GM18907 (cell line): ENCODE data around the gene FLRT1.

ENCODE experiments used
- ATAC-seq: cut with Tn5 transposase; IDR thresholded peaks from one replicate; pipeline ENCODE4 v1.9.1; 2021; ENCODE audit warnings: mild to moderate bottlenecking, moderate library complexity; ENCODE audit not compliant: unreplicated experiment

The FLRT1 gene

GRCh38 chr11:64023712-64024710 lies 11.7 kb upstream of the FLRT1 start:
- no peak for ATAC-seq

DNA sequence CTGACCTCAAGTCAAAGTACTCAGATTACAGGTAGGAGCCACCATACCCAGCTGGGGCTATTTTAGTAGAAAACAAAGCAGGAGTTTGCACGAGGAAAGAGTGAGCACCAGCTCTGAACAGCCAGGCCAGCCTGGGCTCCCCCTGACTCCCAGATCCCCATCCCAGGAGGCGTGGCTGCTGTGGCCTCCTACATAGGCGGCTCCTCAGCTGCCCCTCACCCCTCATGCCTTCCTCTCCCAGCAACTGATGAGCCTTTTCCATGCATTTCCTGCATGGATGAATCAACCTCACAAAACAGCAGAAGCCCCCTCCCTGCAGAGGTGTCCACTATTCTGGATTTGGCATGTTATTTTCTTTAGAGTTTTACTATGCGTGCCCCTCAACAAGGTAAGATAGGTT lies 10.5 kb upstream of the FLRT1 start:
- ATAC-seq = no peak

- ATAC-seq = no peak
Measured at GRCh38 chr11:64026575-64027205, 9.0 kb upstream of the FLRT1 start.

- ATAC-seq = no peak
Measured at GRCh38 chr11:64027651-64028397, 7.9 kb upstream of the FLRT1 start.

DNA sequence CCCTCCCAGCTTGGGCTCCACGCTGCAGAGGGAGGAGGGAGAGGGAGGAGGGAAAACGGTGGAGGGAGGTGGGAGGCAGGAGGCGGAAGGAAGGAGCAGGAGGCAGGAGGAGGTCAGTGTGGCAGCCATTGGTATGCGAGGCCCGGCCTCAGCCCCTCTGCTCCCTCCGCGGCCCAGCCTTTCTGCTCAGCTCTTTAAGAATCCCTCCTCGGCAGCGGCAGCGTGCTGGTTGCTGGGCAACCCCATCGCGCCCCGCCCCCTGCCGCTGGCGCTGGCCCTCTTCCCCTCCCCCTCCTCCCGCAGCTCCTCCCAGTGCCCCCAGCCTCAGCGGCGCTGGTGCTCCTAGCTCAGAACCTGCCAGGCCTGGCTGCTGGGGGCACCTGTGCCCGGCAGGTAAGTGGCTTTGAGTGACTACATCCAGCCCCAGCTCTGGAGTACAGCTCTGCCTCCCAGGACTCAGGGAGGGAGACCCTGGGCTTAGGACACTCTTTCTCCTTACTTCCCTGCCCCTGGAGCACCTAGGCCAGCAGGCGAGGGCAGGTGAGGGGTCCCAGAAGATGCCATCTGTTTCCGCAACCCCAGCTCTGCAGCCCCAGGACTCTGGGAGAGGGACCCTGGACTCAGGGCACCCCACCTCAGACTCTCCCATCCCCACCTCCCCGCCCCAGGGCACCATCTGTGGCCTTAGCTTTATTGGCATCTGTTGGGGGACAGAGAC lies 7.2 kb upstream of the FLRT1 start:
- no peak for ATAC-seq

GRCh38 chr11:64029773-64030172 lies 6.0 kb upstream of the FLRT1 start:
- ATAC-seq = no peak

GRCh38 chr11:64031001-64031400 lies 4.7 kb upstream of the FLRT1 start:
- ATAC-seq = no peak

DNA sequence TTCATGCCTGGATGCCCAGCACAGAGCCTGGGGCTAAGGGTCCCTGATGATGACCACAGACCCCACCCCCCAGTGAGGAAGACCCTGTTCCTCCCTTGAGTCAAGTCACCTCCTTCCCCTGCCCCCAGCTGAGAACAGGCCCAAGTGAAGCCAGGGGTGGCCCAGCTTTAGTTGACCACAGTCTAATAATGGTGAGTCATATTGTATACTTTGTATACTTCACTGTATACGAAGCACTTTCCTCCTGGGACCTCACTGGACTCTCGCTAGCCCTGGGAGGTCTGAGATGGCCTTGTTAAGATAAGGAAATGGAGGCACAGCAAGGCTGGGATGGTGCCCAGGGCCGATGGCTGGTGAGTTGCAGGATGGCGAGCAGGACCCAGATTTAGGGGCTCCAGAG lies 3.7 kb upstream of the FLRT1 start:
- no peak for ATAC-seq

GRCh38 chr11:64034411-64034811 lies 1.3 kb upstream of the FLRT1 start:
- no peak for ATAC-seq

GRCh38 chr11:64035081-64035524 lies 628 bp upstream of the FLRT1 start:
- ATAC-seq = no peak

- no peak for ATAC-seq
Measured at GRCh38 chr11:64036087-64037026, 626 bp downstream of the FLRT1 start.

- no peak for ATAC-seq
Measured at GRCh38 chr11:64037027-64037634, 1.4 kb downstream of the FLRT1 start.

DNA sequence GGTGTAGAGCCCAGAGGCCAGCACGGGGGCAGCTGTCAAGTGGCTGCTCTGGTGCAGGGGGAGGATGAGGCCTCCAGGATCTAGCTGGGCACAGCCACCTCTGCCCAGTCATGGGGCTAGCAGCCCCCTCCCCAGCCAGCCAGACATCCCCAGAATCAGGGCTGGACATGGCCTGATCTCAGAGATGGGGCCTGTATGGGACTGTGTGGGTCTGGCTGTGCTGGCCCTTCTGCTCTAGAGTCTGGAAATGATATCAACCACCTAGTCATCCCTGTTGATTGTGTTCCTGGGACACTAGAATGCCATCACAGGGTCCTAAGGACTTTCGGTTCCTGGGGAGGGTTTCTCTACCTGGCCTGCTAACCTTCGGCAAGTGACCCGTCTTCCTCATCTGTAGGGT lies 2.8 kb downstream of the FLRT1 start:
- ATAC-seq = no peak

DNA sequence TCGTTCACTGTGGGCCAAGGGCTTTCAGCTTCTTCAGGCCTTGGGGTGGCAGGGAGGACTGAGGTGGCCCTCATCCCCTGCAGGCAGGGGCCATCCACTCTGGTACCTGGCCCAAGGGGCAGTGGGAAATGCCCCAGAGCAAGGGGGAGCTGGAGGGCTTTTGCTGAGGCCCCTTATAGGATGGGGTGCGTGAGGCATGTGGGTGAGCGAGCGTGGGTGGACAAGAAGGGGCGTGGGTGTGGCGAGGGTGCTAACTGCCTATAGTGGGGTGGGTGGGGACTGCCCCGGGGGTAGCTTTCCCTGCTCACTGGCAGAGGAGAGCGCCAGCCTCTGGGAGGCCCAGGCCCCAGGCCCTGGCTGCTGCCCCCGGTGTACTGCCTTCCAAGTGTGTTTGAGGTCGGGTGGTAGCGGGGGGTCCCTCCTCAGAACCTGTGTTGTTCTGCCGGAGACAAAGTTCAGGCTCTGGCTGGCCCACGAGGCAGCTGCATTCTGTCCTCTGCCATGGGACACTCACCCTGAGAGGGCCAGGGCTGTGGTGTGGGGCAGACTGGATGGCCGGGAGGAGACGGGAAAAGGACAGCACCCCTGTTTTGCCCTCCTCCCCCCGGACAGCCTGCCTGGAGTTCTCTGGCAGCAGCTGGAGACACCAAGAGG lies 3.4 kb downstream of the FLRT1 start:
- ATAC-seq = no peak

- ATAC-seq = no peak
Measured at GRCh38 chr11:64040684-64041322, 5.1 kb downstream of the FLRT1 start.

- ATAC-seq = no peak
Measured at GRCh38 chr11:64041846-64042245, 6.1 kb downstream of the FLRT1 start.

DNA sequence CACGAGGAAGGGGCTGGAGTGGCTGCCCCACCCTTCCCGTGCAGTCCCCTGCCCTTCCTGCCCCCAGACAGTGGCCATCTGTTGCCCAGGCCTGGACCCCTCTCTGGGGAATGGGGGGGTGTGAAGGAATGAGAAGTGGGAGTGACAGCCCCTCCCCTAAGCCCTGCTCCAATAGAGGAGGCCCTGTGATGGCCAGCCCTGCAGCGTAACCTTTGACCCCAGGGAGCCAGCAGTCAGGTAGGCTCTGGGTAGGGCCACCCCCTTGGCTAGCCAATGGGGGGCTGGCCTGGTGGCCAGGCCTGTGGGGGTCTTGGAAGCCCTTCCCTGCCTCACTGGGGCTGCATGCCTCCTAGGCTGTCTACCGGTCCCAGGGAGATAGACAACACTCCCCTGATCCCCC lies 6.6 kb downstream of the FLRT1 start:
- ATAC-seq = no peak

GRCh38 chr11:64043545-64043944 lies 7.8 kb downstream of the FLRT1 start:
- no peak for ATAC-seq
